ENCODE measurements around the gene RARG.
A peak's percentile ranks its signal among the peaks of the same experiment; 100 is the strongest.

RARG gene

DNA sequence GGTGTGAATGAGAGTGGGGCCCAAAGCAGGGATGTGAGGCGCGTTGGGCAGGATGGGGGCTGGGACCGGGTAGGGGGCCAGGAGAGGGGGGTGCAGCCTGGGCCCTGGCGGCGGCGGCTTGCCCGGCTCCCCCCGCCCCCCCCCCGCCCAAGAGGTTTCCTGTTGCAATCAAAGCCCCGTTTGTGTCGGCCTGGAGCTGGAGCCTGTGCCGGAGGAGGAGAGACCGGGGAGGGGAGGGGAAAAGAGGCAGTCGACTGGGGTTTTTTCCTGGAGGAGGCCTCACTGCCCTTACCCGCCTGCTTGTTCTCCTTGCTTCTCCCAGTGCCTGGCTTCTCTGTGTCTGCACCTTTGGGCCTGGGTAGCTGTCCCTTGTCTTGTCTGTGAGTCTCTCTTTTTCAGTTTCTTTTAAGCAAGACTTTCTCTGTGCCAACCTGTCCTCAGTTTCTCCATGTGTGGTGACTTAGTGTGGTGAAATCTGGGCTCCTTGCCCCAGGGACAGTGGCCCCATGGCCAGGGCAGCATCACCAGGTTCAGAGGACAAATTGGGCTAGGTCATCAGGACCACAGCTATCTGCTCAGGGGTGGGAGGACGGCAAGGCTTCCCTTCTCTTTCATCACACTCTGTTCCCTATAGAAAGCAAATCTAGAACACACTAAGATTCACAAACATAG is 8.5 kb downstream of the RARG start:
- DNase-seq = no peak

DNA sequence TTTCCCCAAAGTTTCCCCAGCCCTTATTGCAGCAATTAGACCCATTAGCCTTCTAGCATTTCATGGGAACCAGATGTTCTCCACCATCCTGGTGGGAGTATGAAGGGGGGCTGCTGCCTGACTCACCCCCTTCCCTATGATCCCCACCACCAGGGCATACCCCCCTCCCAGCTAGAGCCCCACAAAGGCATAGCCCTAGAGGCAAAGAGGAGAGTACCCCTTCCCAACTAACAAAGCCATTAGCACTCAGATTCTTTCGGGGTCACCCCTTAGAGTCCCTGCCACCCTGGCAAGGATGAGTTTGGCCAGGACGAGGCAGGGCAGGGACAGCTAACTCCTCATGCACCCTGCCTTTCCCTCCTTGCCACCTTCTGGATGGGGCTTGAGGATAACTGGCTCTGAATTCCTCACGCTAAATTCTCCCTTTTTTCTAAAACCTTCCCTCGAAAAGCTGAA is 9.2 kb downstream of the RARG start:
- DNase-seq = no peak

DNA sequence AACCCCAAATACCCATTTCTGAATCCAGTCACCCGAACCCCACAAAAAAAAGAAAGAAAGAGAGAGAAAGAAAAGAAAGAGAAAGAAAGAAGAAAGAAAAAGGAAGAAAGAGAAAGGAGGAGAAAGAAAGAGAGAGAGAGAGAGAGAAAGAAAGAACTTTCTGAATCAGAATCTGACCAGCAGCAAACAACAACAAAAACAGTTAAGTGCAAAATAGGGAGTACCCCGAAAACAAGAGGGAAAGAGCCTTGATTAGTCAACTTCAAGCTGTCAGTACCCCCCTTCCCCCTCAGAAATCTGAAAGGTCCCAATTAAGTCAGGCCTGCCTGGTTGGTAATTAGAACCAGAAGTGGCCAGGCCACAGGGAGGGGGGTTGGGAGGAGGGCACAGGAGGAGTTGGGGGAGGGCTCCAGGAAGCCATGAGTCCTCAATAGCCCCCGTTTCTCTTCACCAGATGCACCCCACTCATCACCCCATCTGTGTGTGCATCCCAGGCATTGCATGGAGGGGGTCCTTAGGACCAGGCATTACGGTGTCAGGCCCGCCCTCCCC is 9.8 kb downstream of the RARG start:
- DNase-seq = no peak

DNA sequence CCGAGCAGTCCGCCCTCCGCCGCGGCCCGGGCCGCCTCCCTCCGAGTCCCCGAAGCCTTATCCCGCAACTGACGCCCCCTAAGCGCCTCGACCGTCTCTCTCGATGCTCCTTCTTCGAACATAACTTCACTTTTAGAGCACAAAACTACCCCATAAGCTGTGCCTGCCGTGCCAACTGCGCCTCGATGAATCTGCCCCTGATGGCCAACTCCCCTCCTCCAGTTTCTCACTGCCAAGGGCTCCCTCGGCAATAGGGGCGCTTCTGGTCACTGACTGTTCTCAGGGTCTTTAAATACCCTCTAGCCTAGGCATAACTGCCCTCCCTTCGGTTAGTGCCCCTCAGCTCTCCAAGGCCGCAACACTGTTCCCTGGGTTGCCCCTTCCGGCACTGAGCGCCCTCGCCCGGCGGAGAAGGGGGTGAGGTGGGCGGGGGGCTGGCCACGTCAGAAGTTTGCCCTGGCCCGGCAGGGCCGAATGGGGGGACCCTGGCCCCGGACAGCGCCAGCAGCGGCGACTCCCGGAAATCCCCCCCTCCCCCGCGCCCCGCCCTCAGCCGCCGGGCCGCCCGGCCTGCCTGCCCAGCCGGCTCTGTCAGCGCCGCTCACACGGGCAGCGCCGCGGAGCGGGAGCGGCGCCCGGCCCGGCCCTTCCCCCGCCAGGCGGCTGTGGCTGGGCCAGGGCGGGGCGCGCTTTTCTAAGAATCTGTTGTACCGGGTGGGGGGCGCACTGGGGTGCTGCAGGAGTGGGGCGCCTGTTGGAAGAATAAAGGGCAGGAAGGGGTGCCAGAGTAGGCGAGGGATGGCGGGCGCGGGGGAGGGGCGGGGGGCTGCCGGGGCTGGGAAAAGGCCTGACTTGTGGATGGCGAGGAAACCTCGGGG is 10.6 kb downstream of the RARG start:
- DNase-seq = peak; percentile 58

GRCh38 chr12:53220694-53221202 is 11.3 kb downstream of the RARG start:
- peak; percentile 89 for DNase-seq

GRCh38 chr12:53219956-53220693 is 11.9 kb downstream of the RARG start:
- peak; percentile 58 for DNase-seq

DNA sequence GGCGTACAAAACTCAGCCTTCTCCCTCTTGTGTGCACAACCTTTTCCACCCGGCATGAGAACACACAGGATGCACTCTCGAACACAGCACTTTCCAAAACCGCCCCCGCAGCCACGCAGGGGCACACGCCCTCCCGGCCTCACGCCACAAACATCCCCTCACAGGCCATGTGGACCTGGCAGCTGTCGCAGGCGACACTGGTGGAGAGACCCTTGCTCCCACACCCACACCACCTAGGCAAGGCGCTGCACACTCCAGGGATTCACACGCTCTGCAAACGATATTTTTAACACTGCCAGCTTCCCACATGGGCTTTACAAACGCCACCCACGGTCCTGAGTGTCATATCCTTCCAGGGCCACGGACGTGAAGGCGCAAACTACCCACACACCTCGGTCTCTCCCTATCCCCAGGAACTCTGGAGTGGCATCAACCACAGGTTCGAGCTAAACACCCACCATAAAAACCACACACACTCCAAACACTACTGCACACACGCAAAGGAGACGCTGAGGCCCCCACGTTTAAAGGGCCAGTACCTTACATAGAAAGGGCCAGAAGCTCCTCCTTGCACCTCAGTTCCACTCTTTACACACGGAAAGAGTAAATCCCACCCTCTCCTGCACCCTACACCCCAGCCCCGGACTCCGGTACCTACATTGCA is 12.6 kb downstream of the RARG start:
- no peak for DNase-seq

DNA sequence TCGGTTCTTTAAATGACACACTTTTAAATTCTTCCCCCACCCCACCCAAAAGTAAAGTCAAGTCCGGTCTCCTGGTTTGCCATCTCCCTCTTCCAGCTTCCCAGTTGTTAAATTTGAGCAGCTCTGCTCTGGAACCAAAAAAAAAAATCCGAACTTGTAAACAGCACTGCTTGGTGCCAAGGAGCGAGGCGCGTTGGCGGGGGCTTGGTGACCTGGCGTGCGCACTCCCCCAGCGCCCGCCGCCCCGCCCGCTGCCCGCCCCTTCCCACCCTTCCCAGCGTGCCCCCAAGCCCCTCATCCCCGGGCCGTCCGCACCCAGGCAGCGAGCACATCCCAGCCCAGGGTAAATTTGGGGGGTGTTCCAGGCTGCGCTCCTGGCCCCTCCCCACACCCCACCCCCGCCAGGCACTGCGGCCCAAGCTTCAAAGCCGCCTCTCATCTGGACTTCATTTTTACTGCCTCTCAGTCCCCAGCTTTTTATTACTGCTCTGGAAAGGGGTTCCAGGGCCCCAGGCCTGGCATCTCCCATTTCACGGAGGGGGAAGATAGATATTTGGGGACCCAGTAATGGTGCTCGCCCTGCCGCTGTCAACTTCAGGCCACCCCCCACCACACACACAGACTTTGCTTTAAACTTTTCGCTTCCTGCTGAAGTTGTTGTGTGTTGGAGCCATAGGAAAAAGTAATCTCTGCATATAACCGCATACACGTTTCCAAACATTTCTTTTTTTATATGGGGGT is 13.3 kb downstream of the RARG start:
- no peak for DNase-seq

DNA sequence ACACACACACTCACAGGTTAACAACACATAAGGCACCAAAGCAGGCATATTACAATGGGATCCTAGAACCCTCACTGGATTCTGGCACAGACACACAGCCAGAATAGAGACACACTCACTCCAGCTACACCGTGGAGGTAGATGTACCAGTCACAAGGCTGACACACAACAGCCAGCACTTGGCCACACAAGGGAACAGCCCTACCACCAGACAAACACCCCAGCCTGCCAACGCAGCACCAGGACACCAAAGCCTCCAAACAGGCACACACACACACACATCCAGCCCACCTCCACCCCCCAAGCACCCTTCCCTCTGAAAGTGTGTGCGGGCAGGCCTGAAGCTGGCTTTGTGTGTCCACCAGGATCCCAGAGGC is 14.1 kb downstream of the RARG start:
- DNase-seq = no peak

DNA sequence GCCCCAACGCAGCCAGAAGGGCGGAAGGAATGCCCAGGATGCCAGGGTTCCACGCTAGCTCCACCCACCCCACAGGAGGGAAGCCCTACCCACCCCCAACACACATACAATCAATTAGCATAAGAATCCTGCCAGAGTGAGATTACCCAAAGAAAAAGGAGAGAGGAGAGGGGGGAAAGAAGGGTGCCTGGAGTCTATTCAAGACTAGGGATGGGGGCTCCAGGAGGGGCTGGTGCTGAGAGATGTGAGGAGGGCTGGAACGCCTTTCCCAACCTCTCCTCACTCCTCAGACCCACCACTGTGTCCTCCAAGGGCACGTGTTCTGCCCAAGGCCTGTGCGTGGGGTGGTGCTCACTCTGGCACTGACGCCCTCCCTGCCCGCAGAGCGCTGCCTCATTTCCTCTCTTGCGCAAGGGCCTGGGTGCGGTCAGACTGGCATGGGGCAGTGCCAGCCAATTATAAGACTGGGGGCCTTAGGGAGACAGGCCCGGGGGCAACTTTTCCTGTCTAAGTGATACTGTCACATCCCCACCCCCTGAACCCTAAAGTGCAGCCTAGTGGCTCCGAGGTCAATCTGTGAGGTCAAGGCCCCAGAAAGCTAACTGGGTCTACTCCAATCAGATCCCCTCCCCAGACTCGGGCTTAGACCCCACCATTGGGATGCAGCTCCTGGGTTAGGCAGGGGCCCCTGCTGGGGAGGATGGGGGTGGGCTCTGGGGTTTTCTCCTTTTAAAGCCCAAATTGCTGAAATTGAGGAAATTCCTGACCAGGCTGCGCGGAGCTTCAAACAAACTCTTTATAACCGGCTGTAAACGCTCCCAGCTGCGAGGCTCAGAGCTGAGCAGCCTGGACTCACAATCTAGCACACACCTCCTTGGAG is 14.7 kb downstream of the RARG start:
- DNase-seq = no peak

GRCh38 chr12:53215497-53215896 is 16.5 kb downstream of the RARG start:
- no peak for DNase-seq

- no peak for DNase-seq
Measured at GRCh38 chr12:53214687-53215455, 17.1 kb downstream of the RARG start.

- no peak for DNase-seq
Measured at GRCh38 chr12:53214221-53214620, 17.8 kb downstream of the RARG start.

- peak; percentile 75 for DNase-seq
Measured at GRCh38 chr12:53213348-53213747, 18.7 kb downstream of the RARG start.

DNA sequence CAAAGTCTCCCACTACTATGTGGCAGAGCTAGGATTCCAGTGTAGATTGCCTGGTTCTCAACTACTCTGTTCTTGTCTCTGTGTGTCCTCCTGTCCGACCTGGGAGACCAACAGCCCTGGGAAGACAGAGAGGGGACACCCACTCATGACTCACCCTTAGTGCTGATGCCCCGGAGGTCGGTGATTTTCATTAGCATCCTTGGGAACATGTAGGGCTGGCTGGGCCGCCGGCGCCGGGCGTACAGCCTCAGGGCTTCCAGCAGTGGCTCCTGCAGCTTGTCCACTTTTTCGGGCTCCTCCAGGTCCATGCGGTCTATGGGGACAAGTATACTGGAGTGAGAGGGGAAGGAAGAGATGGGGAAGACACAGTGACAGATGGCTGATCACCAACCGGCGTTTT is 19.1 kb downstream of the RARG start:
- DNase-seq = no peak

DNA sequence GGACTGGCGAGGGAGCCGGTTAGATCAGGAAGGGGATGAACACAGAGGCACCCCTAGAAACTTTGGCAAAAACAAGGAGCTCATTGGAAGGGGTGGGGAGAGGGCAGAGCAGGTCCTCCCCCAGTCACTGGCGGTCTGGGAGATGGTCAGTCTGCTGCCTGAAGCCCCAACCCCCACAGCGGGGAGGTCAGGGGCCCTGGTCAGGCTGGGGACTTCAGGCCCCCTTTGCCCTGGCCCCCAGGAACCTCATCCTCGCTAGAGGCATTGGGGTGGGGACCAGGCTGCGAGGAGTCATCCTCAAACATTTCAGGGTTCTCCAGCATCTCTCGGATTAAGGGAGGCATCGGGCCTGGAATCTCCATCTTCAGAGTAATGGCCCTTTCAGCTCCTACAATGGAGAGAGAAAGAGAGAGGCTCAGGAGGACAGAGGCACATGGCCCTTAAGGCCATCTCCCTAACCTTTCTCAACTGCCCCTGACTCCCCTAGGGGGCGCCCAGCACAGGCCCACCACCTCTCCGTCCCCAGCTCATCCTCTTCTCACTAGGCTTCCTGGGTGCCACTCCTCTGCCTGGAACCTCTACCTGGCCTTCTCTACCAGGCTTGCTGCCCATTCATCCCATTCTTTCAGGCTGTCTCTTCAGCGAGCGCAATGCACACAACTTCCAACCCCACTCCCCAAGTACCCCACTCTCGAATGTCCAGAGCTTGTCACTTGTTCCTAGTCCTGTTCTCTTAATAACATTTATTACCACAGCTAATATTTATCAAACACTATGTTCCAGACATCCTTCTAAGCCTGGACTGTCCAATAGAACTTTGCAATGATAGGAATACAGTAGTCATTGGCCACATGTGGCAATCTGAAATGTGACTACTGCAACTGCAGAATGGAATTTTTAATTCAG is 20.3 kb downstream of the RARG start:
- no peak for DNase-seq

GRCh38 chr12:53210843-53211242 is 21.2 kb downstream of the RARG start:
- DNase-seq = no peak

DNA sequence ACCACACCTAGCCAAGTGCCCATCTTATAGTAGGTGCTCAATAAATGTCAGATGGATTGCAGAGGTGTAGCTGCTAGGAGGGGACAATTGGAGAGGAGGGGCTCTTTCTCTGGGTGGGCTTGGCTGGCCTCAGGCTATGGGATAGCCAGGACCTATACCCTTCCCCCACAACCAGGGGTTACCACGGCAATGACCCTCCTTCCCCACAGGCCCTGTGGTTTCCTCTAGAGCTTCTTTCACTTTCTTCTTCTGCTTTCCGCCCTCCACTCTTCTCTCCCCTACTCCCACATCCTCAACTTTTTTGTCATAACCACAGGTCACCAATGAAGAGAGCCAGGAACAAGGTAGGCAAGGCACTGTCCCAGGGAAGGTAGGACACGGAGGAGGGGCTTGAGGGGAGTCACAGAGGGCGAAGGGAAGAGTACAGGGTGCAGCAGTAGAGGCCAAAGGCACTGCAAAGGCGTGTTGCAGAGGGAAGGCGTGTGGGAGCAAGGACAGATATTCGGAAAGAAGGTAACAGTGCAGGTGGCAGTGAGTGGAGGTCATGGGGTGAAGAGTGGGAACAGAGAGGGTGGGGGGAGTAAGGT is 23.0 kb downstream of the RARG start:
- DNase-seq = no peak
